Measurements from ENCODE around the gene LHPP.

LHPP gene

DNA sequence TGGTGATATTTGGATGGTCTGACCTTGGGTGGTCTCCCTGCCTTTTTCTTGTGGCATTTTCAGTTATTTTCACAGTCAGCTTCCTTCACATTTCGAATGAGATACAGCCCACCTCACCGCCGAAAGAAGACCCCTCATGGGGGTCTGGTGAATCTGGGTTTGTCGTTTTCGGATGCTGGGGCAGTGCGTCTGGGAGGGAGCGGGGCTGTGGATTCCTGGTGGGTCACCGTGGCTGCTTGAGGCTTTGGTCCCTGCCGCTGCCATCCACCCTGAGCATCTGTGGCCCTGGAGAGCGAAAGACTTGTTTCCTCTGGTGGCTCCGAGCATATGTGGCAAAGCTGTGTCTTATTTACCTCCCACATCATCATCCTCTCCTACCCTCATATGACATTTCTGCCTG lies 43.1 kb downstream of the LHPP start:
- Histone ChIP-seq H3K4me3 (ENCODE audit: low read depth in 1 of 2, low read length in 1 of 2) (no peak overlapping the region), H3K27me3 (no peaks in the 10 kb centered on the region), H3K9me3 (no peaks in the 10 kb centered on the region), H3K27ac (no peak overlapping the region), H3K4me1 (ENCODE audit: control insufficient read depth in 1 of 2, insufficient read depth in 1 of 2, low read depth in 1 of 2, low read length in 1 of 2) (no peaks in the 10 kb centered on the region), H3K36me3 (no peaks in the 10 kb centered on the region)
- TF ChIP-seq, protein P1, sequence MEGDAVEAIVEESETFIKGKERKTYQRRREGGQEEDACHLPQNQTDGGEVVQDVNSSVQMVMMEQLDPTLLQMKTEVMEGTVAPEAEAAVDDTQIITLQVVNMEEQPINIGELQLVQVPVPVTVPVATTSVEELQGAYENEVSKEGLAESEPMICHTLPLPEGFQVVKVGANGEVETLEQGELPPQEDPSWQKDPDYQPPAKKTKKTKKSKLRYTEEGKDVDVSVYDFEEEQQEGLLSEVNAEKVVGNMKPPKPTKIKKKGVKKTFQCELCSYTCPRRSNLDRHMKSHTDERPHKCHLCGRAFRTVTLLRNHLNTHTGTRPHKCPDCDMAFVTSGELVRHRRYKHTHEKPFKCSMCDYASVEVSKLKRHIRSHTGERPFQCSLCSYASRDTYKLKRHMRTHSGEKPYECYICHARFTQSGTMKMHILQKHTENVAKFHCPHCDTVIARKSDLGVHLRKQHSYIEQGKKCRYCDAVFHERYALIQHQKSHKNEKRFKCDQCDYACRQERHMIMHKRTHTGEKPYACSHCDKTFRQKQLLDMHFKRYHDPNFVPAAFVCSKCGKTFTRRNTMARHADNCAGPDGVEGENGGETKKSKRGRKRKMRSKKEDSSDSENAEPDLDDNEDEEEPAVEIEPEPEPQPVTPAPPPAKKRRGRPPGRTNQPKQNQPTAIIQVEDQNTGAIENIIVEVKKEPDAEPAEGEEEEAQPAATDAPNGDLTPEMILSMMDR (IDR thresholded peaks at IDR 0.05) = no peak

DNA sequence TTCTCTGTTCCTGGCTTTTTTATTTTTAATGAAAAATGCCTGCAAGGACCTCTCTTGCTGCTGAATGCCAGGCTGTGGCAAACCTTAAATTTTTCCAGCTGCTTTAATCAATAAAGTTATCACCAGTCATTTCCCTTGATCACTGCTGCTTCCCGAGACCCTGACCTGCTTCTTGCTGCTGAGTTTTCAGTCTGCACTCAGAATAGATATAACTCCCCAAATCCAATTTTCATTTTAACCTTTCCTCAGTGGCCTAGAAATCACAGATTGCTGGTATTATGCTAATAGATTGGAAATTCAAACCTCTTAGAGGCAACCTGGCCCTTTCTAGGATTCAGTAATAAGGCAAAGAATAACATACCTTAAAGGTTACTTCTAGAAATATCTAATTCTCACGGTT lies 43.7 kb downstream of the LHPP start:
- H3K9me3 ChIP-seq = no peaks in the 10 kb centered on the region
- TF ChIP-seq, protein P1 (IDR thresholded peaks at IDR 0.05) = no peak
- H3K27me3 ChIP-seq = no peaks in the 10 kb centered on the region
- no peaks in the 10 kb centered on the region for H3K36me3 ChIP-seq
- H3K27ac ChIP-seq = no peak overlapping the region
- H3K4me1 ChIP-seq (ENCODE audit: control insufficient read depth in 1 of 2, insufficient read depth in 1 of 2, low read depth in 1 of 2, low read length in 1 of 2) = no peaks in the 10 kb centered on the region
- no peak overlapping the region for H3K4me3 ChIP-seq (ENCODE audit: low read depth in 1 of 2, low read length in 1 of 2)

DNA sequence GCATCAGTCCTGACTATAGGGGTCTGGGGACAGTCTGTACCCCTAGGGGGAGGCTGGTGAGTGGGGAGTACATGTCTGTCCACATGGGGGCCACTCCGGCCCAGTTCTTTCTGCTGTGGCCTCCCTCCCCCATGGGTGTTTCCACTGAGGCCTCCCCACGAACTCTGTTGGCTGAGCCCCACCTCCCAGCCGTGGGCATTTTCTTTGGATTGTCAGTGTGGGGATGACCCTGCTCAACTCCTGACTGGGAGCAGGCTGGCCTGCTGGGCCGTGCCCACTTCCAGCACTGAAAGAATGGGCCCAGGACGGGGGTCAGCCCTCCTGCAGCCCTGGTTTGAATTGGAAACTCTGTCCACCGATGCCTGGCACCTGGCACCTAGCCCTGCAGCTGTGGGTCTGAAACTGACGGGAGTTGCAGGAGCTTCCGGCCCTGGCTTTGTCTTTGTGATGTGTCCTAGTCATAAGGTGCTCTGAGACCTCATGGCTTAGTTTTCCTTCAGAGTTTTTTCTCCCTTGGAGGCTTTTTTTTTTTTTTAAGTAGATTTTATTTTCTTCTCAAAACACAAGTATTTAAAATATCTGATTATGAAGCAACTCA lies 46.5 kb downstream of the LHPP start:
- no peaks in the 10 kb centered on the region for H3K9me3 ChIP-seq
- TF ChIP-seq, protein P1 (IDR thresholded peaks at IDR 0.05) = no peak
- no peak overlapping the region for H3K27ac ChIP-seq
- H3K4me1 ChIP-seq (ENCODE audit: control insufficient read depth in 1 of 2, insufficient read depth in 1 of 2, low read depth in 1 of 2, low read length in 1 of 2) = no peaks in the 10 kb centered on the region
- no peaks in the 10 kb centered on the region for H3K36me3 ChIP-seq
- H3K4me3 ChIP-seq (ENCODE audit: low read depth in 1 of 2, low read length in 1 of 2) = no peak overlapping the region
- no peaks in the 10 kb centered on the region for H3K27me3 ChIP-seq

DNA sequence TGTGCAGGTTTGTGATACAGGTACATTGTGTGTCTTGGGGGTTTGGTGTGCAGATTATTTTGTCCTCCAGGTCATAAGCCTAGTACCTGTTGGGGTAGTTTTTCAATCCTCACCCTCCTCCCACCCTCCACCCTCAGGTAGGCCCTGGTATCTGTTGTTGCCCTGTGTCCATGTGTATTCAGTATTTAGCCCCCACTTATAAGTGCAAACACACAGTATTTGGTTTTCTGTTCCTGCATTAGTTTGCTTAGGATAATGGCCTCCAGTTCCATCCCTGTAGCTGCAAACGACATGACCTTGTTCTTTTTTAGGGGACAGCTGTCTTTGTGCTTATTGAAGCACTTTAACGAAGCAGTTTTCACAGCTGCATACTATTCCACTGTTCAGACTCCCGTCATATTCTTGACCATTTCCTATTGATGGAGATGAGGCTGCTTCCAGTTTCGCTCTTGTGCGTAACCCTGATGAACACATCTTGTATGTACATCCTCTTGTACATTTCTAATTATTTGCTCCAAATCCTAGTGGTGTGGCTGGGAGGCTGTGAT lies 47.4 kb downstream of the LHPP start:
- TF ChIP-seq, protein P1 (IDR thresholded peaks at IDR 0.05) = no peak
- Histone ChIP-seq H3K9me3 (no peaks in the 10 kb centered on the region), H3K27me3 (no peaks in the 10 kb centered on the region), H3K4me3 (ENCODE audit: low read depth in 1 of 2, low read length in 1 of 2) (no peak overlapping the region), H3K4me1 (ENCODE audit: control insufficient read depth in 1 of 2, insufficient read depth in 1 of 2, low read depth in 1 of 2, low read length in 1 of 2) (no peaks in the 10 kb centered on the region), H3K27ac (no peak overlapping the region), H3K36me3 (no peaks in the 10 kb centered on the region)

DNA sequence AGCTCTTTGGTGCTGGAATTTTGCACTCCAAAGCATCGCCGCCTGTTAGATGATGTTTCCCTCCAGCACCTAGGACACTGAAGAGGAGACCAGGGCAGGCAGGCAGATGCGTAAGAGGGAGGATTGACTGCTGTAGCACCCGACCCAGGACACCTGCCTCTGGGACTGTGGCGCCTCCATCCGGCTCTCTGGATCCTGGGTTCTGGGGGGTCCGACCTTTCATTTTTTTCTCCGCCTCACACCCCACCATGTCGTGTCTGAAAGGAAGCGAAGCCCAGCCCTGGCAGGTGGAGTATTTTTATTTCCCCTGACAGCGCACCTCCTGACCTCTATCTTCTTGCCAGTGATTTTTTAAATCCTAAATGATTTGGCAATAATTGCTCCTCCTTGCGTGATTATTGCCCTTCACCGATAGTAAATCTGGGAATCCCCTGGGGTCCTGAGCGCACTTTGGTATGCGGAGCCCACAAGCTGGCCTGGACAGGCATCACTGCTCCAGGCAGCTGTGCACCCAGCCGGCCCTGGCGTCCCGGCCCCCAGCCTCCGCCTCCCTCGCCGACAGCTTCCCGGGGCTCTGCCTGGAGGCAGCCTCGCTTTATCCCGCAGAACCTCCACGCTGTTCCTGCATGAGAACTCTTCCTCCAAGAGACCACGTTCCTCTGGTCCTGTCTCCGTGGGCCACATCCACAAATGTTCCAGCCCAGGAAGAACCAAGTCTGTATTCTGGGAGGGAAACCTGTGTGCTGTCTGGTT lies 48.4 kb downstream of the LHPP start:
- no peak overlapping the region for H3K4me3 ChIP-seq (ENCODE audit: low read depth in 1 of 2, low read length in 1 of 2)
- TF ChIP-seq, protein P1 (IDR thresholded peaks at IDR 0.05) = no peak
- no peaks in the 10 kb centered on the region for H3K27me3 ChIP-seq
- no peaks in the 10 kb centered on the region for H3K9me3 ChIP-seq
- no peak overlapping the region for H3K27ac ChIP-seq
- no peaks in the 10 kb centered on the region for H3K36me3 ChIP-seq
- H3K4me1 ChIP-seq (ENCODE audit: control insufficient read depth in 1 of 2, insufficient read depth in 1 of 2, low read depth in 1 of 2, low read length in 1 of 2) = no peaks in the 10 kb centered on the region
